GM18520 (cell line): Measurements from ENCODE around the gene CLCA2.
A peak's percentile ranks its signal among the peaks of the same experiment; 100 is the strongest.

ENCODE experiments used
- ATAC-seq: cut with Tn5 transposase; IDR thresholded peaks from one replicate; pipeline ENCODE4 v1.9.1; 2021; ENCODE audit not compliant: unreplicated experiment

Gene CLCA2

DNA sequence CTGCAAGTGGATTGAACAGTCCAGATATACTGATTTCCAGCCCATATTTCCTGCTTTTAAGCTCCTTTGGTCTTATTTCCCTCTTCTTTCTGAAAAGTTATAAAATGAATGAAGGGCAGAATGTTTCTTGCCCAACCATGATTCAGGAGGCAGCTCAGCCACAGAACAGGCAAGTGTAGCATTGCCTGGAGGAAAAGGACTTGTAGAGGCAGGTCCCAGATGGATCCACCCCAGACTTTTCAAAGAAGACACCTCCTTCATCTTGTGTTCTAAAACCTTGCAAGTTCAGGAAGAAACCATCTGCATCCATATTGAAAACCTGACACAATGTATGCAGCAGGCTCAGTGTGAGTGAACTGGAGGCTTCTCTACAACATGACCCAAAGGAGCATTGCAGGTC, at the start of gene CLCA2:
Gene CLCA2 (plus strand): TSS at position 299 of the 400 bp plus-strand sequence. CDS start 77 bp downstream, at position 376.
- ATAC-seq, result no peak

DNA sequence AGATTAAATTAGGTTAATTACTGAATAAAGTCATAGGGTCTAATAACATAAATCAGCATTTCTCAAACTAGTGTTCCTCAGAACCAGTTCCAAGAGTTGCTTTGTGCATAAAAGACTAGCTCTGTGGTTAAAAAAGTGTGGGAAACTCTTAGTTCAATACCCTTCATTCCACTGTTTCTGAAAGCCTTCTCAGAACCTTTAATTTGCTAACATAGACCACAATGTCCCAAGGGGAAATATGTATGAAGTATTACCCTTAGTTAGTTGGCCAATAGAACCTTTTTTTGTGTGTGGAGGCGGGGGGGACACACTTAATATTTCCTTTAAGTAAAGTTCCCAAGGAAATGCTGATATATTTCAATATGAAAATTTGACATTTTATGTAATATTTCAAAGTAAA, 48.3 kb upstream of the CLCA2 start:
- ATAC-seq, result no peak

- no peak for ATAC-seq
Measured at GRCh38 chr1:86377341-86377740, 46.6 kb upstream of the CLCA2 start.

GRCh38 chr1:86378813-86379212, 45.2 kb upstream of the CLCA2 start:
- no peak for ATAC-seq

GRCh38 chr1:86380257-86380861, 43.6 kb upstream of the CLCA2 start:
- ATAC-seq, result peak; percentile 77

- ATAC-seq, result no peak
Measured at GRCh38 chr1:86381223-86381622, 42.7 kb upstream of the CLCA2 start.

GRCh38 chr1:86382878-86383277, 41.1 kb upstream of the CLCA2 start:
- peak; percentile 37 for ATAC-seq

- no peak for ATAC-seq
Measured at GRCh38 chr1:86387916-86388627, 35.9 kb upstream of the CLCA2 start.

GRCh38 chr1:86388777-86389176, 35.2 kb upstream of the CLCA2 start:
- ATAC-seq, result no peak

GRCh38 chr1:86389307-86389706, 34.7 kb upstream of the CLCA2 start:
- peak; percentile 78 for ATAC-seq

GRCh38 chr1:86394416-86394815, 29.6 kb upstream of the CLCA2 start:
- no peak for ATAC-seq

DNA sequence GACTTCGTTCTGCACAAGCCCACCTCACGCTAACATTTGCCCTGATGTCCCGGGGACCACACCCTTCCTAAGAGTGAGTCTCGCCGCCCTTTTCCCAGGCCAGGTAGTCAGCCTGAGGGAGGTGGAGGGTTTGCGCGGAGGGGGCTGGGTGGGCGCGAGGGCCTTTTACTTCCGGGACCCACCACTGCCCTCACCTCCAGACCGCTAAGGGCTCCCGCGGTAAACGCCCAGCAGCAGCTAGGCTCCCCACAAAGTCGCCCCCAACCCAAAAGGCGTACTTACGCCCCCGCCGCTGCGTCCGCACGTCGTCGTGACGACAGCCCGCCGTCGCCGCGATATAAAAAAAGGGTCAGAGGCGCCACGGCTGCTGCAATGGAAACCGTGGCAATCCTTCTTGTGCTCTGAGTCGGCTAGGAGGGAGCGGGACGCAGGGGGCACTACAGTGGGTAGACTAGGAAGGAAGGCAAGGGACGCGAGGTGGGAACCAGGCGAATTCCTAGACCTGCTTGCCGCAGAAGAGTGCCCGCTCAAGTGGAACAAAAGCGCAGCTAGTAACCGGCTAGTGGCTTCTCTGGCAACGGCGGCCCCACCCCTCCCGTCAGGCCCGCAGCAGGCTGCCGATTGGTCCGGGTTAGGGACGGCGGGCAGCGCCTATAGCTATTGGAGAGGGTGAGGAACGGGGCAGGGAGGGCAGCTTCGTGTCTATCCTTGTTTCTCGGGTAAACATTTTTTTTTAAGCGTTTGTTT, 28.0 kb upstream of the CLCA2 start, which contains the start of gene ODF2L:
Gene ODF2L (minus strand): TSS at position 573 of the 747 bp plus-strand sequence. CDS start 9,296 bp downstream, outside the sequence.
- peak; percentile 99 for ATAC-seq

DNA sequence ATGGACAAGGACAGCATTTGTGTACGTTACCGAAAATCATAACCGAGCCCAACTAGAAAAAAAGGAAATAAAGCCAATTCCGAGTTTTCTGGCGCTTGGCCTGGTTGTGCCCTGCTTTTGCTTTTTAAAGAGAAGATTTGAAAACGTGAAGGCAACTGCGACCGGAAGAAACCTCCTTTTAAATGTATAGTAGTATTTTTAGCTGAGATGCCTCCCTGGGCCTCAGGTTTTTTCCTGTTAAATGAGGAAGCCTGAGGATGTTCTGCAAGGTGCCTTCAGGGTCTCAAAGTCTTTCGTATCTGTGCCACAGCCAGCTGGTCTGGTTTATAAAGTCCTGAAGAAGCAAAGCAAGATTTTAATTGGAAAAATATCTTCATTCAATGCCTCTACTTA, 27.5 kb upstream of the CLCA2 start:
- peak; percentile 7 for ATAC-seq

DNA sequence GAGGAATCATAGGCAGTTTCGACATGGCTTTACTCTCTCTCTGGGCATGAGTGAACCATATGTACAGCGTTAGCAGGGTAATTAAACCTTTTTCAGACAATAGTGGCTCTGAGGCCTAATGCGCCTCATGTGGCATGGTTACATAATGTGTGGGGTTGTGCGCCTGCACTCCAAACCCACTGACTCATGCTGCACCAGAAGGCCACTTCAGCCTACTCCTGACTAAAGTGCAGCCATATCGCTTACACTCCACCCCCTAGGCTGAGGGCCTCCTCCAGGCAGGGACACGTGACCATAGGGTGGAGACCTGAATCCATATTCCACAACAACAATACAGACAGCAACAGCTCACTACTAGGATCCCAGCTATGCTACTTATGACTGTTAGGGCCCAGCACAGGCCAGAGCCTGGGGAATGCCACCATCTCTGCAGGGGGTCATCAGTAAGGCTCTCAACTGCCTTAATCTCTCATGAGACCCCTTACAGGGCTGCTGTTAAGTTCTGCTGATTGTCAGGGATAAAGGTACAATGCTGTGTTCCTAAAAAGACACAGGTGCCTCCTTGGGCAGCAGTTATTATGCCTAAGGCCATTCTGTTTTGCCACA, 14.5 kb upstream of the CLCA2 start:
- no peak for ATAC-seq

DNA sequence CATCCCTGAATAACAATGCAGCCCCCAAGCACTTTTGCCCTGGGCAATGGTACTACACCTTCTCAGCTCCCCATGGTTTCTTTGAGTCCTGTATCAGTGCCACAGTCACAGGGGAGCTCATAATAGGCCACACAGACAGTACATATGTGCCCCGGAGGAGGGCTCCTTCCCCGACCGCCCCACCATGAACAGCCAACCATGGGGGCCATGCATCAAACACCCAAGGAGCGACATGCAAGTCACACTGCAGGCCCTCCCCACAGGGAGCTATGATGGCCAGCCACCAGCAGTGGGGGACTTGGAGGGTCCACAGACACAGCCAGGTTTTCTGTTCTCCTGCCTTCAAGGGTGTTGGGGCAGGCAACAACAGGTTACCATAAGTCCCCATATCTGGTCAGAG, 13.1 kb upstream of the CLCA2 start:
- no peak for ATAC-seq

- no peak for ATAC-seq
Measured at GRCh38 chr1:86416343-86416742, 7.6 kb upstream of the CLCA2 start.

DNA sequence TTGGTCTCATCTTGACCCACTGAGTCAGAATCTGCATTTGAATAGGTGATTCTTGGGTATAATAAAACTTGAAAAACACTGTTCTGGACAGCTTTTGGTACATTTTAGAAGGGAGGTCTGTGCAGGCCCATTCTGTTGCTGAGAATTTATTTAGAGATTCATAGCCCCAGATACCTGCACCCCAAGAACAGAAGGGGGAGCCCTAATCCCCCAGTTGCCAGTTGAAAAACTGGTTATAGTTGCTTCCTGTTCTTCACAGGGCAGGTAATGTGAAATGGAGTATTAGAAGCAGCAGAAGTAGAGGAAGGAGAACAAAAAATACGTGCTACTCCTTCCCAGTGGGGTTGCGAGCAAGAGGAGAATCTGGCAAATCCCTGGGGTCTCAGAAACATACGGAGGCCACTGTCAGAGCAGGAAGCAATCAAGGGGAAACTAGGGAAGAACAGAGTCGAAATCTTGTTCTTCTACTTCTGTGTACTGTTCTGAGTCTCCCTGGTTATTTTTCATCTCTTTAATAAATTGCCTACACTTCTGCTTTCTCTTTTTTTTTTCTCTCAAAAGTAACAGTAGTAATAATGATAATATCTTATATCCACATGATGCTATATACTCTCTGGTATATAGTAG, 4.6 kb upstream of the CLCA2 start:
- ATAC-seq, result peak; percentile 84

- ATAC-seq, result no peak
Measured at GRCh38 chr1:86421601-86422280, 2.2 kb upstream of the CLCA2 start.

- no peak for ATAC-seq
Measured at GRCh38 chr1:86423473-86423872, 498 bp upstream of the CLCA2 start.

GRCh38 chr1:86429122-86429725, 5.3 kb downstream of the CLCA2 start:
- ATAC-seq, result no peak
